ENCODE data around the gene FAM171A1.

GRCh38 chr10:15374566-15374965, 3.5 kb upstream of the FAM171A1 start:
- no peak for TF ChIP-seq CTCF (IDR thresholded peaks at IDR 0.05)
- no peak for TF ChIP-seq EZH2 (IDR thresholded peaks at IDR 0.05)
- no peak for TF ChIP-seq EZH2phosphoT487 (IDR thresholded peaks at IDR 0.05)
